NCI-H1436 (cell line): ENCODE data around the gene DCST2.

Experiments used
- DNase-seq: peaks from one replicate; lab custom pipeline; 2025; lab: John Stamatoyannopoulos, UW

Gene DCST2

DNA sequence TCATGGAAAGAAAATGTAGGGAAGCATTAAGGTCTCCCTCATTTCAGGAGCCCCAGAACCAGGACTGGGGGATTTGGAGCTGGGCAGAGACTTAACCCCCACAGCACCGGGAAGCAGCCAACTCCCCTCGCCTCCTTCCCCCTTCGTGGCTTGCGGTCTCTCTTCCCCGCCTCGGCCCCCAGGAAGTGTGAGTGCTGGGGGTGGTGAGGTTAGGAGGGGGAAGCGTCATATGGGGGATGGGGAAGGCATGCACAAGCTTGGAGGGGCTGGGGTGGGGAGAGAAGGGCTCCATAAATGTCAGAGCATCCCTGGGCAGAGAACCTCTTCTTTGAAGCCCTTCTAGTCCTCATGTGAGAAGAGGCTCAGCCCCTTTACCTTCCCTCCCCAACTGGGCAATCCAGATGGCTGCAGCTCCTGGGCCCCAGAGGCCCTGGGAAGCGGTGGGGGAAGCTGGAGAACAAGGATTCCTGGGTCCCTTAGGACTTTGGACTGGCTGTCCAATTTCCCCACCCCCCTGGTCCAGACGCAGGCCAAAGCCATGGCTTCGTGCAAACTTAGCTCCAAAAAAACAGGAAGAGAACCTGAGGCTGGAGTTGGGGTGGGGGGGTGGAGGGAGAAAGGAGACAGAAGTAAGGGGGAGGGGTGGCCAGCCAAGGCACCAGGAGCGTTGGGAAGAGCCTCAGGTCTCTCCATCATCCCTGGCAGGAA, 23.2 kb downstream of the DCST2 start:
- DNase-seq, result no peak

DNA sequence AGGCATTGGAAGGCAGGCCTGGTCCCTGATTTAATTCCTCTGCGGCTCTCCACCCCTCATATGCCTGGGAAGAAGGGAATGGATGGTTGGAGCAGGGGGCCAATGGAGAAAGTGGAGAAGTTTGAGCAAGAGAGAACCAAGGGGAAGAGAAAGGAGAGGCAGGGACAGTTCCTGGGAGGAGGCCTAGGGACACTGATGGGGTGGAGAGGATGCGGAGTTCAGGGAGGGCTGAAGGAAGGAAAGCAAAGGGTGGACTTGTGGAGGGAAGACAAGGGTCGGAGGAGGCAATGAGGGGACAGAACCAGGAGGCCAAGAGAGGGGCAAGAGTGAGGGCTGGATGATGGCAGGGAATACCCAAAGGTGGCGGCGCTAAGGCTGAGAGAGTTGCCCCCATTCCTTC, 23.8 kb downstream of the DCST2 start:
- DNase-seq, result no peak

DNA sequence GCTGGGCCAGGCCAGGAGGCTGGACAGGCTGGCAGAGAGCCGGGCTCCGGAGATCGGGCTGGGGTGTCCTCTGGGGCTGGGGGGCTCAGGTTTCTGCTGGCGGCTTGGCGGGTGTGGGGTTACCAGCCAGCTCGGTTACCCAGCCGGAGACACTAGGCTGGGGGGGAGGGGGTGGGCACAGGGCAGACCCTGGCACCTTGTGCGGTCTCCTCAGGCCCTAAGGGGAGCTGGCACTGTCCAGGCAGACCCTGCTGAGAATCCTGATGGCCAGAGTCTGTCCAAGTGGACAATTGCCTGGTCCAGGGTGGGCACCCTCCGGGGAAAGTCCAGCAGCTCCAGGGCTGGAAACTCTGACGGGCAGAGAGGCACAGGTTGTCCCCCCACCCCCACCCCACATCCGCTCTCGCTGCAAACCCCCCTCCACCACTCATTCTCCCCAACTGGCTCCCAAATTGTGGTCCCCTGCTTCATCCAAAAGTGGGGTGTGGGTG, 24.3 kb downstream of the DCST2 start:
- DNase-seq, result no peak

DNA sequence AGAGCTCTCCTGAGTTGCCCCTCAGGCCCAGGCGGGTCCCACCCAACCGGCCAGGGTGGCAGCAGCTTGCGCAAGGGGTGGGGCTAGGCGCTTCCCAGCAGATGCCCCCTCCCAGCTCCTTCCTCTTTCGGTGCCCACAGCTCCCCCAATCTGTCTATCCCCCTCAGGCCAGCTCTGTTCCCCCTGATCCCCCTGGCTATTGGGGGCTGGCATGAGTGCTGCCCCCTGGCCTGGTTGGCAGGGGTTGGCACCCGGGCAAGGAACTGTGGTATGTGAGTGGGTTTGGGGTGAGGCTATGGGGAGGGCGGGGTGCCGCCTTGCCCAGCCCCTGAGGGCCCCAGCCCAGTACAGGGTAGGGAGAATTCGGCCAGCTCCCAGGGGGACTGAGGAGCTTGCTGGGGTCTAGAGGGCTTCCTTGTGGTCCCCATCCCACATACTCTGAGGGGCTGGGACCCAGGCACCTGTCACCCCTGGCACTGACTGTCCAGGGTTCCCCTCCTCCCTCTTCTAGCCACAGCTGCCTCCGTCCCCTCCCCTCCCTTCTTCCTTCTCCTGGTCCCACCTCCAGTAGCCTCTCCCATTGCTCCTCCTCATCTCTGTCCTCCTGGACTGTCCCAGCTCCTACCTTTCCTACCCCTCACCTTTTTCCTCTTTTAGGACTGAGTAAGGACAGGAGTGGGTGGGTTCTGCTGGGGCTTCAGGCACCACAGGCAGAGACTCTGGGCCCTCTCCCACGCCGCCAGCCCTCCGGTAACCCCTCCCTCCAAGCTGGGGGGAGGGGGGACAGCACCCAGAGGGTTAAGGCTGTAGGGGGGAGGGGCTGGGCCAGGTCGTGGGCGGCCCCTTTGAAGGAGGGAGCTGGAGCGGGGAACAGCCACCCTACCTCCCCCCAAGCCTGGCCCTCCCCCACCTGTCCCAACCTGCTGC, 25.3 kb downstream of the DCST2 start:
- DNase-seq, result no peak

DNA sequence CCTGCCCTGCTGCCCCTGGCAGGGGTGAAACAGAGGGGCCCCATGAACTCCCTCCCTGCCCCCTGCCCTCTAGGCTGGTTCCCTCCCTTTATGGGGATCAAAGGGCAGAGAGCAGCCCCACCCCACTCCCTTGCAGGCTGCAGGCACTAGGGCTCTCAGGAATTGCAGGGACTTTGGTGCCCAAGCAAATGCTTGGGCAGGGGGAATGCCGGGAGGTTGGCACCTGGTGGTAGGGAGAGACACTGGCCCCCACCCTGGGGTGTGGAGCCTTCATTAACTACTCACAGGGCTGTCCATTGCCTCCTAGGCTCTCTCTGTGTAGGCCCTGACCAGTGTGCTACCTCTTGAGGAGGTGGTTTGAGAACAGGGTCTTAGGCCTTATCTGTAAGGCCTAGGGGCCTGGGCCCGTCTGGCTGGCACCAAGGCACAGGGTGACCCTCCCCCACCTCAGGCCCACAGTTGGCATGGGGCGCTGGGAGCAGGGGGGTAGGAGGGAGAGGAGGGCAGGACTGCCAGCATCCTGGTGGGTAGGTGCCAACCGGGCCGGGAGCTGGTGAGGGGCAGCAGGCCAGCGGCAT, 26.2 kb downstream of the DCST2 start:
- DNase-seq, result no peak

DNA sequence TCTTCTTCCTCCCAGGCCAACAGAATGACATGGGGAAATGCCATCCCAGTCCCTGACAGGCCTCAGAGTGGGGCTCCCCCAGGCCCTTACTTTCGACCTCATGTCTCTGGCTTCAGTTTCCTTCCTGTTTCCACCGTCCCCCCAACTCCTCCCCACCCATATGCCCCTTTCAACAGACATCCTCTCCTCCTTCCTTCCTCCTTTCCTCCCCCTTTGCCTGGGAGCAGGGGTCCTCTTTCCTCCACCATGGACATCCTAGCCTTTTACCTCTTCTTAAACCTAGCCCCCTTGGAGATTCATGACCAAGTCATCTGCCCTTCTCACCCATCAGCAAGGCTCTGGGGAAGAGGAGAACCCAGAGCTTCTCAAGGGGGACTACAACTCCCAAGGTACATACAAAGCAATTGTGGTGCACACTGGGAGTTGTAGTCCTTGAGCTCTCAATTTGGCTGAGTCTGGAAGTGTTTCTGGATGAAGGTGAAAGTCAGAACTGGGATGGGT, 26.9 kb downstream of the DCST2 start:
- no peak for DNase-seq

DNA sequence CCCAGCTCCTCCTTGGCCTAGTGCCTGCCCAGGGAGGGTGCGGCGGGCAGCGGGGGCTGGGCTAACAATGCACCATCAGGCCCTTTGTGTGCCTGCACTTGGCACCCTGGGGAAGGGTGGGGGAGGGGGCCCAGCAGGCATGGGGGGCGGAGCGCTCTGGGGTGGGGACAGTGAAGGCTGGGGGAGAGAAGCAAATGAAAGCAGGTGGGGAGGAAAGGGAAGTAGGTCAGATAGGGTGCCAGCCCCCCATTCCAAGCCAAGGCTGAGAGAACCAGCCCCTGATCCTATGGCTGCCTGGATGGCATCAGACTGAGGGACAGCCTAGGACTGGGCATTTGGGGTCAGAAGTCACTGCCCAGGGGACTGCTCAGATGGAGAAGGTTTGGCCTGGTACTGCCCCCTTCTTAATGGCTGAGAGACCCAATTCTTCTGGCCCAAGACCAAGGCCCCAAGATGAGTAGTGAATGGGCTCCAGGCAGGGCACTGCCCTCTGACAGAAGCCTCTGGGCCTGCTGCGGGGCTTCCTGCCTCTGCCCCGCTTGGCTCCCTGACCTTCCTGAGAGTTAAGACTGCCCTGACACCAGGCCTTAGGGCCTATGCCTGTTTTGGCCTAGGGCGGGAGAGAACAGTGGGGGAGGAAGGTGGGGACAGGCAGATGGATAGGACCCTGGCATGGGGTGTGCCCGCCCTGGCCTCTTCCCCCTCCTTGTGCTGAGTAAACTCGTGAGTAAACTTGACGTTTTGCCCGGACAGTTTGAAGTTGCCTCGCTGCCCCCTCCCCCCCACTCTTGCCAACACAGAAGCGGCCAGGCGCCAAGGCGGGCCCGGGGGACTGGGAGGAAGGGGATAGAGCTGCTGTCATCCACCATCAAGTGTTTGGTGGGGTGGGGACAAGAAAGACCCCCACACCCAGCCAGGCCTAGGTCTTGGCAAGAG, 28.2 kb downstream of the DCST2 start:
- DNase-seq, result no peak

DNA sequence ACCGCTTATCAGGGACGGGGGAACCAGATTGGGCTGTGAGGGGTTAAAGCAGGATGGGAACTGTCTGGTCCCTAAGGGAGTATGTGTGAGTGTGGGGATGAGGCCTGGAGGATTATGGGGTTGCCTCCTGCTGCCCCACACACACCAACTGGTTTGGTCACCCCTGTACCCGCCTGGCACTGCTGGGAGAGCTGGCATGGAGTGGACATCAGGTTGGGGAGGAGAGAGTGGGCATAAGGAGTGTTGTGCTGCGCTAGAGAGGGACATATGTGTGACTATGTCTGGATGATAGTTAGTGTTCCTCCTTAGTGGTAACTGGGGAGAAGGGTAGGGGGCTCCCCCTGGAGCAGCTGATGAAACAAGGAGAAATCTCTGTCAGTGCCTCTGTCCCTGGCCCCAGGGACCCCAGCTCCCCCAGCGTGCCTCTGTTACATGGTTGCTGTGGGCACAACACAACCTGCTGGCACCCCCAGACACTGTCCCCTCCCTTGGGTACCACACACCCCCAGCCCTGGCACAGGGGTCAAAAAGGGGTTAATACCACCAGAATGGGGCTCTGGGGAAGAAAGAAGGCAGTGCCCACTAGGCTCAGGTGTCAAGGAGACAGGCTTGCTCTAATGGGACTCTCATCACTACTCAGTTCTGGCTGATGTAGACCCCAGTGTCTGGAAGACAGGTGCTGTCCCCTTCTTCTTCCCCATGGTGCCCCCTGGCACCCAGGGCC, 29.1 kb downstream of the DCST2 start:
- no peak for DNase-seq

DNA sequence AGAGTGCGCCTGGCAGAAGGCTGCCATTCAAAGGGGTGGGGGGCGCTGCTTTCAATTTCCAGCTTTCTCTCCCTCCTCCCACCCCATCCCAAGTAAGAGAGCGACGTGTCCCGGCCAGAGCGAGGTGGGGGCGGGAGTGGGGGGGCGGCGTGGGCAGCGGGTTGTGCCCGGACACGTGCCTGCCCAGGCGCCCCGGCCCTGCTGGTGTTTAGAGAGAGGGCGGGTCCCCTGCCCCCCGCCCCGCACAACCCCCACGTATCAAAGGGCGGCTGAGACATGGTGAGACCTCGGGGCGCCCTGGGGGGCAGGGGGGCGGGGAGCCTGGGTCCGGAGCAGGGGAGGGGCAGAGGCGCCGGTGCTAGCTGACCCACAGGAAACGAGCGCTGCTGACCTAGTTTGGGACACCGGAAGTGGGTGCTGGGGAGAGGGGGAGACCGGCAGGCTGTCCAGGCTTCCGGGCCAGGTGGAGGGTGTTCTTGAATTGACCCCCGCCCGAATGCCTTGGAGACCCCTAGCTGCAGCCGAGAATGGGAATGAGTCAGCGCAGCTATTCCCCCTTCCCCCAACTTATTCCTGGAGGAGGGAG, 29.7 kb downstream of the DCST2 start:
- no peak for DNase-seq

DNA sequence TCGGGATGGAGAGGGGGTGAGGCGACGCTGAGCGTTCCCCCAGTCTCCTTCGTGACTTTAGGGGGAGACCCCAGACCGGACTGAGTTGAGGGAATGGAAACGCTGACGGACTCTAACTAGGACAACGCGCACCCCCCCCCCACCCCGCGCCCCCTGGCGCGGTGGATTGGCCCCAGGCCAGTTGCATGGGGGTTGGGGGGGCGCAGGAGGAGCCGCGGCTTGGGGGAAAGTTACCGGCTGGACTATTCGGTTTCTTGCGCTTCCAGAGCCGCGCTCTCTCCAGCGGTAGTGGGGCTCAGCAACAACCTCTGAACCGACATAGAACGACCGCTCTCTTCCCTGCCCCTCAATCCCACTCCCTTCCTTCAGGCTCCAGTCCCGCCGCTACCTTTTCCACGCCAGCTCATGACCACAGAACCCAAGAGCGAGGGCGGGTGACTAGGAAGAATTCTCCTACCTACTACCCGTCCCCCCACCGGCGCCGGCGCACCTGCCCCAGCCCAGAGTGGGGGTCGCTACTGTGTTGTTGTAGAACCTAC, 30.3 kb downstream of the DCST2 start:
- DNase-seq, result no peak

DNA sequence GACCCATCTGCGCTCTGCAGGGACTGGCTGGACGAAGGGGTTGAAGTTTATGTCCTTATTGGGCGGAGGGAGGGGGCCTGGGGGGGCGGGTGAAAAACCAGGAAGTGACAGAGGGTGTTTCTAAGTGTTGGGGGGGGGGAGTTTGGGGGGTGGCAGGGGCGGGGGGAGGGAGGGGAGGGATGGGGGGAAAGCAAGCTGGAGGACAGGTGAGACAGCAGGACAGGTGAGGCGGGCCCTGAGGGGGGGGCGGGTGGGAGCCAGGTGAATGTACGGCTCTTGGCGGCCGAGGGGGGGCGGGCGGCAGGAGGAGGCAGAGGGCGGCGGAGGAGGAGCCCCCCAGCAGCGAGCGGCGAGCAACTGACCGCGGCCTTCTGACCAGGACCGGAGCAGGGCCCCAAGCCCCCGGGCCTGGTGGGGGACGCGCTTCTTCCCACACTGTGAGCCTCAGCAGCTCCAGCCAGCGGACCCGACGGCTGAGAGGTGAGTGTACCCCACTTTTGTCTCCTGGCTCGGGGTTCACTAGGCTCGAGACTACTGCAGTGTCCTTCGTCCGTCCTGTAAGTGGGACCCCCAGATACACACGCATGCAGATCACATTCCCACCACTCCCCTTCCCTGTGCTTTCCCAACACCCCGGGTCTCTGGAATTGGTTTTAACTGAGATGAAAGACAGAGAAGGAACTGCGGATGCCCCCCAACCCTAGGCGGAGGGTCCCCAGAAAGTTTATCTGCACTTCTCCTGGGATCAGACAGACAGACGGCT, 30.9 kb downstream of the DCST2 start, which contains the start of gene ZBTB7B:
ZBTB7B (plus strand) TSS at position 339 of the 763 bp plus-strand sequence. CDS start 11,859 bp downstream, outside the sequence.
- DNase-seq, result no peak

DNA sequence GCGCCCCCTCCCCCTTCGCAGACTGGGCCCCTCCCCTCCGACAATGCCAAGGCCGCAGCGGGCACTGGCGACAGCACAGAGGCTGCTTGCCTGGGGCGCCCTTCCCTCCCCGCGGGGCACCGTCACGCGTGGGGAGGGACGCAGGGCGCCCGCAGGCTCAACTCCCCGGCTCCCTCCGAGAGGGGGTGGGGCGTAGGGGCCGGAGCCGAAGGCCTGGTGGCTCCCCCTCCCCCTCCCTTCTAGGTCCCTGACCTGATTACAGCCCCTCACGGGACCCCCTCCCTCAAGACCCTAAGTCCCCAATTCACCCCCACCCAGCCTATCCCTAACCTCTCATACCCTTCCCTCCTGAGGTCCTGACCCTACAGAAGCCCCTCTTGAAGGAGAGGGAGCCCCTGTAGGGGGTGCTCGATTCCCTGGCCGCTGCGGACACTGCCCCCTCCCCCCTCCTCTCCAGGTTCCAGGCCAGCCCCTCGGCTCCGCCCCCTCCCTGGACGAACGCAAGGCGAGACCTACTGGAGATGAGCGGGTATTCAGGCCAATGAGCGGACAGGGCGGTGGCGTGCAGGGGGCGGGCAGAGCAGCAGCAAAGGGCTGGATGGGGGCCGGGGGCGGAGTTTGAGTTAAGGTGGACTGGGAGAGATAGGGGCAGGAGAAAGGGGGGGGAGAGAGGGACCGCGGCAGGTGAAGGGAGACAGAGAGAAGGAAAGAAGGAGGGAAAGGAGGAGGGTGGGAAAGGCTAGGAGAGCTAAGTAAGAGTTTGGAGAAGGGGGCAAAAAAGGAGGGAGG, 31.7 kb downstream of the DCST2 start:
- peak; percentile 96 for DNase-seq

DNA sequence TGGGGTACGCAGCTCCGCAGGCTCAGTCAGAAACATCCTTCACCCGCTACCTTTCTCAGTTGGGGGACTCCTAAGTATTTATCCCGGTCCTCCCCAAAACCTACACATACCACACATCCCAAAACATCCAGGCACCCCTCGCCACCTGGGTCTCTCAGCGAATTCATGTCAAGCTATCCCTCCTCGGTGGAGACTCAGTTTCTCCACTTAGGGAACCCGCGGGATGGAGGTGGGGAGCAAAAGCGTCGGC, 32.2 kb downstream of the DCST2 start:
- no peak for DNase-seq

DNA sequence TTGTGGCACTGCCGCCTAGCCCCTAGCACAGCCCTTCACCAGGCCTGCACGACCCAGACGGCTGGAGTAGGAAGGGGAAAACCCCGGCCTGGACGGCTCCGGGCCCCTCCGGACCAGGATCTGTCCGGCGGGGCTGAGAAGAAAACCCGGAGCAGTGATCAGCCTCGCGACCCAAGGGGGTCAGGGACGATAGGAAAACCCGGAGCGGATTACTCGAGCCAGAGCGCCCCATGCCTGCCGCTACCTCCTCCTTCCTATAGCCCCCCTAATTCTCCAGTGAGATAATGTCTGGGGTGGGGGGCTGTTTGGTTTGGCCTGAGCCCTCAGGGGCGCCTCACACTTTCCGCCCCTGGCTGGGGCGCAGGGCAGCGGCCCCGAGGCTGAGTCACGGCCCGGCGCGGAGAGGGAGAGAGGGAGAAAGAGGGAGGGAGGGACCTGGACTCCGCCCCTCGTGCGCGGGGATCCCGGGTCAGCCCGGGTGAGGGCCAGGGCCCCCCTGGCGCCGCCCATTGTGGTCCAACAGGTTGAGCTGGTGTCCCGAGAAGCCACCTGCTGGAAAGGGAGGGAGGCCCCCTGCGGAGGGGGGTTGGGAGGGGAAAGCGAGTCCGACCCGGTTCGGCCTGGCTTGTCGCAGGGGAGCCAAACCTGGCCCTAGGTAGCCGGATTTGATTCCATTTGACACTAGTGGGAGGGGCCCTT, 32.7 kb downstream of the DCST2 start:
- peak; percentile 63 for DNase-seq

DNA sequence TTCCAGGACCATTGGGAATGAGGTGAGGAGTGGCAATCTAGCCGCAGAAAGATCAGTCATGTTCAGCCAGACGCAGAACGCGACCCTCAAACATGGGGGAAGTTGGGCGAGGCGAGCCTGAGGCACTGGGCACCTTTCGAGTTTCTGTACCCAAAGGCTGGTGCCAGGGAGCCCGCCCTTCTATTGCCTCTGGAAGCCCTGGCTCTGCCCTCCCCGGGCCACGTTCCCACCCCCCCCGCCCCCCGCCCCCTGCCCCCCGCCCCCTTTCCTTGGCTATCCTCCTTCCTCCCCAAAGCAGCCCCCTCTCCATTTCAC, 33.2 kb downstream of the DCST2 start:
- DNase-seq, result no peak

DNA sequence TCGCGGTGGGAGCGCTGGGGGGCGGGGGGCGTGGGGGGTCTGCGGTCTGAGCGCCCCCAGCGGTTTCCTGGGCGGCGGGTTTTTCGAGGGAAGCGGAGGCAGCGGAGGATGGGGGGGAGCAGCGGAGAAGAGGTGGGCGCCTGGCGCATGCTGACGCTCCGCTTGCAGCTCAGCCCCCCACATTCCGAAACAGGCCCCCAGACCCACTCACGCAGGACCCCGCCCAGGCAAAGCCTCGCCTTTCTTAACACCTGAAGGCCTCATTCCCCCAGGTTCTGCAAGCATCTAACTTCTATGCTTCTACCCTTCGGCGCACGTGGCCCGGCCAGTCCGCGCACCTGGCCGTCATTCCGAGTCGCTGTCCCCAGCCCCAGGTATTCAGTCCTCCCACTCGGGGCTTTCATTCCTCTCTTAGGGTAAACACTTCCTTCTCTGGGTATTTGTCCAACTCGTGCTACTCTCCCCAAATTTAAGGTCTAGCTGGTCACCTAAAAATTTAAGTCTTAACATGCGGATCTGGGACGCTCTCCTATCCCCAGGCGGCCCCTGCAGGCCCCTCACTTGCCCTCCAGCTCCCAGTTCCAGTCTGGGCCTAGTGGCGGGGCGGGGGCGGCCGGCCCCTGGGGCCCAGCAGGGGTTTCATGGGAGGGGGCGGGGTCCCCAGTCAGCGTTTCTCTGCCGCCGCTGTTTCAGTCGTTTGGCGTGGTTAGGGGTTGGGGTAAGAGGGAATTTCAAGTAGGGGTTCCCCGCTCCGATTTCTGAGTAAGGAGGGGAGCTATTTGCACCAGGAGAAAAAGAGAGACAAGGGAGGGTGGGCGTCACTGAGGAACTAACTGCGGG, 33.8 kb downstream of the DCST2 start:
- DNase-seq, result no peak

DNA sequence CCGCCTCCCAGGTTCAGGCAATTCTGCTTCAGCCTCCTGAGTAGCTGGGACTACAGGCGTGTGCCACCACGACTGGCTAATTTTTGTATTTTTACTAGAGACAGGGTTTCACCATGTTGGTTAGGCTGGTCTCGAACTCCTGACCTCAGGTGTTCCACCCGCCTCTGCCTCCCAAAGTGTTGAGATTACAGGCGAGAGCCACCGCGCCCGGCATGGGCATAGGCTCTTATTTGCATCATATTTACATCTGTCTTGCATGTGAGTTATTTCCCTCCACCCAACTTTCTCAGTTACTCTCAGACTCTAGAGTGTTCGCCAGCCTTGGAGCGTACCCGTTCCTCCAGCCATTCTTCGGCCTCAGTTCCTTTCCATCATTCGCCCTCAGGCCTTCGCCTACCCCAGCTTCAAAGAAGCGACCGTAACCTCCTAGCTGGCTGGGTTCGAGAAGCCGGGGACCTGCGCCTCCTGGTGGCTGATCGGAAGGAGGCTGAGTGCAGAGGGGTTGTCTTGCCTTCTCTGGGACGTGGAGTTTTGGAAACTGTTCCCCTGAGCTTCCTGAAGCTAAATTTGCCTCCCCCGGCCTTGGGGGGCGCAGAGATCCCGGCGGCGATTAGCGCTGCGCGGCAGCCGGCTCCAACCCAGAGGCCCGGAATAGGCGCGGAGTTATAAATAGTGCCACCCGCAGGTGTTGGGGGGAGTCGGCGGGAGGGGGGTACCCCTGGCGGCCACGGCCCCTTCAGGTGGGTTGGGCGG, 34.6 kb downstream of the DCST2 start:
- DNase-seq, result peak; percentile 41
